Body of pancreas (tissue), 4 donors: ENCODE results near the gene TPM1.

Source experiments
- CTCF ChIP-seq, 7 experiments: fragments of 450-650 bp in 4 of 7; fragments of 200-600 bp in 3 of 7; sonication (generic) in 3 of 7; IDR thresholded peaks; one replicate each; pipeline ENCODE4 v1.5.1; 2016 to 2019; ENCODE audit warnings: antibody characterized with exemption in 7 of 7
- POLR2A ChIP-seq, 3 donors: fragments of 450-650 bp; IDR thresholded peaks; one replicate each; pipeline ENCODE4 v1.6.1; 2016; ENCODE audit warnings: antibody characterized with exemption in 3 of 3, mild to moderate bottlenecking in 2 of 3

DNA sequence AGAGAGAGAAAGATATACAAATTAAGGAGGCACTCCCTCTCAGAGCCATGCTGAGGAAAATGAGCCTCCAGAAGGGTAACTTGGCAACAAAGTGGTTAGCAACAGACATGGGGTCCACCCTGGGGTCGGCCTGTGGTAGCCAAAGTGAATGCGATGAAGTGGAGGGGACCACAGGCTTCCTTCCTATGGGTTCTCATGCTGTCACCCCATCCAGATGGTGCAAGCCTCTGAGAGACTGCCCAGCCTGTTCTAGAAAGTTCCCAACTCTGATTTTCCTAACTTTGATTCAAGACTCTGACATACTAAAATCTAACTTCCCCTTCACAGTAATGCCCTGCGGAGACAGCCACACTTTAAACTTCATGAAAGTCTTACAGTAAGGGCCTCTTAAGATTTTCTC is 60.9 kb downstream of the TPM1 start:
- TF ChIP-seq CTCF (IDR thresholded peaks at IDR 0.05): no peak
- no peak for TF ChIP-seq POLR2A (IDR thresholded peaks at IDR 0.05)
